Osteoblast (primary cell): ENCODE data around the gene FAM117A. TPM values are rescaled to one million over a fixed set of nuclear protein-coding genes. Genes with fewer than 3 reads are reported as not detected.

ENCODE experiments used
- DNase-seq: peaks from one replicate; pipeline ENCODE4 v3.0.0; 2011; ENCODE audit warnings: low spot score, mixed read lengths; ENCODE audit not compliant: insufficient read length; ENCODE audit errors: missing footprints
- H2AFZ ChIP-seq: 2 replicates; pipeline ENCODE4 v1.6.0; 2011; ENCODE audit warnings: mild to moderate bottlenecking, low read length
- H3K27ac ChIP-seq: 2 replicates; pipeline ENCODE4 v1.5.1; 2011; ENCODE audit warnings: mild to moderate bottlenecking, low read depth, low read length, moderate library complexity
- H3K27me3 ChIP-seq: 2 replicates; pipeline ENCODE4 v1.6.0; 2012; ENCODE audit warnings: mild to moderate bottlenecking, control low read depth, inconsistent platforms, low read length, moderate library complexity; ENCODE audit not compliant: insufficient read depth
- H3K36me3 ChIP-seq: 2 replicates; pipeline ENCODE4 v1.5.1; 2011; ENCODE audit warnings: mild to moderate bottlenecking, low read length, control low read depth, moderate library complexity; ENCODE audit not compliant: insufficient read depth
- H3K4me1 ChIP-seq: 2 replicates; pipeline ENCODE4 v1.5.1; 2011; ENCODE audit warnings: mild to moderate bottlenecking, low read length, control low read depth, moderate library complexity; ENCODE audit not compliant: insufficient read depth
- H3K4me2 ChIP-seq: 2 replicates; pipeline ENCODE4 v1.6.0; 2011; ENCODE audit warnings: mild to moderate bottlenecking, low read length; ENCODE audit not compliant: insufficient read depth
- H3K4me3 ChIP-seq: fragments of 200-600 bp; sonication (generic); 3 replicates; pipeline ENCODE4 v1.5.1; 2012; ENCODE audit warnings: mild to moderate bottlenecking, low read length, inconsistent platforms; ENCODE audit not compliant: insufficient read depth
- H3K79me2 ChIP-seq: 2 replicates; pipeline ENCODE4 v1.6.0; 2012; ENCODE audit warnings: mild to moderate bottlenecking, low read length, control low read depth, inconsistent platforms; ENCODE audit not compliant: insufficient read depth
- H3K9me3 ChIP-seq: 2 replicates; pipeline ENCODE4 v1.5.1; 2011; ENCODE audit warnings: low read depth, low read length, control low read depth
- H4K20me1 ChIP-seq: 2 replicates; pipeline ENCODE4 v1.6.0; 2012; ENCODE audit warnings: mild to moderate bottlenecking, low read length, control low read depth; ENCODE audit not compliant: insufficient read depth
- CTCF ChIP-seq: IDR thresholded peaks from 2 replicates; pipeline ENCODE4 v1.5.1; 2011; ENCODE audit warnings: mild to moderate bottlenecking, low read depth, low read length, moderate library complexity; ENCODE audit errors: extremely low read depth
- total RNA-seq: library from RNA; depleted of rRNA; stranded (reverse); fragments of >200 nt; gene quantifications from 2 replicates; pipeline ENCODE4 v1.2.3, GENCODE V29; 2012

Gene FAM117A
- total RNA-seq, 1 donor: 8.7 TPM

DNA sequence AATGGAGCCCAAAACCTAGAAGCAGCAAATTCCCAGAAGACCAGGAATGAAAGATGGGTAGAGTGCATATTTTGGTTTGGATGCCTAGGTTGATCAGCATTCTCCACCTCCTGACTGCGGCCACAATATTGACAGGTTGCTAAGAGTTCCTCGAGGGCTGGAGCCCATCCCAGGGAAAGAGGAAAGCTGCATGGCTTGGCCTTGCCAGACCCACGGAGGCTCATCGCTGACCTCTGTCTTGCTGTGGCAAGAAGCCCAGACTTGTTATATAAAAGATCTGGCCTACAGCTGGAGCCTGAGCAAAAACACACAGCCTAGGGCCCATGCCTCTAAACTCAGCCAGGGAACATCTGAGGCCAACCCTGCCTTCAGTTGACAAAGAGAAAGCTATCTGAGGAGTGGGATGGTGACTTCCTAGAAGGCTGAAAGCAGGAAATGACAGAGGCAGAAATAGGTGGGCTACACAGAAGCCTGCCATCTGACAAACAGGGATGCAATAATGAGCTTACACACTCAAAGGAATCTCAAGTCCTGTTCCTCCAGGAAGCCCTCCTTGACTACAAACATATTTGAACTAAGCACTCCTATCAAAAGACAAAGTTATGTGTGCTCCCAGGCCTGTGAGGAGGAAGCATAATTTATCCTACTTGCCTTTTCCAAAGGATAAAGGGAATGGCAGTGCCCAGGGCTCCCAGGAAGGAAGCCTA is 33.7 kb downstream of the FAM117A start:
- Histone ChIP-seq H2AFZ (no peak overlapping the region), H3K27ac (peak overlapping the region; percentile 19), H3K4me1 (peaks cover 10% of the 10 kb centered on the region), H3K4me3 (no peak overlapping the region), H3K9me3 (no peaks in the 10 kb centered on the region), H4K20me1 (peaks cover 4% of the 10 kb centered on the region), H3K36me3 (no peaks in the 10 kb centered on the region), H3K27me3 (no peaks in the 10 kb centered on the region), H3K4me2 (no peak overlapping the region), H3K79me2 (no peaks in the 10 kb centered on the region)
- peak; percentile 85 for DNase-seq
- no peak for TF ChIP-seq CTCF

DNA sequence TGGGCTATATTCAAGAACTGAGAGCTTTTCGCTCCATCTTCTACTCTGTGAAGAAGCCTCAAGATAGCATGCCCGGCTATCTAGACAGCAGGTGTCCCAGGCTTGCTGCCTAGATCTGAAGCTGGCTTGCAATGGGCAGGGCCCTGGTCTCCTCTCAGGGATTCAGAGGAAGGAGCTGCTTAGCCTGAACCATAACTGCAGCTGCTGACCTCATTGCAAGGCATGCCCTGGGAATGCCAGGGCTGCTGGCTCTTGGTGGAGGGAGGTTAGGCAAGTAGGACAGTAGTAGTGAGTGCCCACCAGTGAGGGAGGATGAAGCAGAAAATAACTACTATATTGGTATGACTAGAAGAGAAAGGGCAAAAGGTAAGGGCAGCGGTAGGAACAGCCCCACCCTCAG is 34.9 kb downstream of the FAM117A start:
- TF ChIP-seq CTCF: no peak
- H2AFZ ChIP-seq: no peak overlapping the region
- H4K20me1 ChIP-seq: peaks cover 4% of the 10 kb centered on the region
- no peaks in the 10 kb centered on the region for H3K9me3 ChIP-seq
- H3K36me3 ChIP-seq: no peaks in the 10 kb centered on the region
- H3K4me2 ChIP-seq: no peak overlapping the region
- no peak overlapping the region for H3K27ac ChIP-seq
- H3K4me1 ChIP-seq: peaks cover 10% of the 10 kb centered on the region
- H3K4me3 ChIP-seq: no peak overlapping the region
- no peaks in the 10 kb centered on the region for H3K79me2 ChIP-seq
- no peak for DNase-seq
- no peaks in the 10 kb centered on the region for H3K27me3 ChIP-seq

- Histone ChIP-seq H3K36me3 (no peaks in the 10 kb centered on the region), H3K79me2 (no peaks in the 10 kb centered on the region), H3K4me2 (no peak overlapping the region), H3K4me1 (peaks cover 10% of the 10 kb centered on the region), H2AFZ (no peak overlapping the region), H3K4me3 (no peak overlapping the region), H3K27me3 (no peaks in the 10 kb centered on the region), H3K27ac (no peak overlapping the region), H4K20me1 (peaks cover 4% of the 10 kb centered on the region), H3K9me3 (no peaks in the 10 kb centered on the region)
- DNase-seq: no peak
- TF ChIP-seq CTCF: no peak
Measured at GRCh38 chr17:49728425-49728824, 35.5 kb downstream of the FAM117A start.

GRCh38 chr17:49727380-49727779 is 36.6 kb downstream of the FAM117A start:
- no peaks in the 10 kb centered on the region for H3K79me2 ChIP-seq
- H3K9me3 ChIP-seq: no peaks in the 10 kb centered on the region
- H3K4me1 ChIP-seq: peaks cover 10% of the 10 kb centered on the region
- H3K4me2 ChIP-seq: no peak overlapping the region
- H3K4me3 ChIP-seq: no peak overlapping the region
- H3K27me3 ChIP-seq: no peaks in the 10 kb centered on the region
- no peaks in the 10 kb centered on the region for H3K36me3 ChIP-seq
- H2AFZ ChIP-seq: no peak overlapping the region
- no peak for DNase-seq
- no peak overlapping the region for H3K27ac ChIP-seq
- TF ChIP-seq CTCF: no peak
- H4K20me1 ChIP-seq: peaks cover 4% of the 10 kb centered on the region
